Hematopoietic multipotent progenitor cell treated with erythropoietin and hydrocortisone succinate and interleukin-3 and kit ligand, for 8 days (in vitro differentiated cells): ENCODE results near the gene WNK1.

Experiments
- DNase-seq: peaks from one replicate; pipeline ENCODE4 v3.0.0-alpha.2; 2015

Gene WNK1

DNA sequence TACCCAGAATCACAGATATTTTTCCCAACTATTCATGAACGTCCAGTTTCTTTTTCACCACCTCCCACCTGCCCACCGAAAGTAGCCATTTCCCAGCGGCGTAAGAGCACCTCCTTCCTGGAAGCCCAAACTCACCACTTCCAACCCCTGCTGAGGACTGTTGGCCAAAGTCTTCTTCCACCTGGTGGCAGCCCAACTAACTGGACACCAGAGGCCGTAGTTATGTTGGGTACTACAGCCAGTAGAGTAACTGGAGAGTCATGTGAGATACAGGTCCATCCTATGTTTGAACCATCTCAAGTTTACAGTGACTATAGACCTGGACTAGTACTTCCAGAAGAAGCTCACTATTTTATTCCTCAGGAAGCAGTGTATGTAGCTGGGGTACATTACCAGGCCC lies 115.5 kb downstream of the WNK1 start:
- no peak for DNase-seq

DNA sequence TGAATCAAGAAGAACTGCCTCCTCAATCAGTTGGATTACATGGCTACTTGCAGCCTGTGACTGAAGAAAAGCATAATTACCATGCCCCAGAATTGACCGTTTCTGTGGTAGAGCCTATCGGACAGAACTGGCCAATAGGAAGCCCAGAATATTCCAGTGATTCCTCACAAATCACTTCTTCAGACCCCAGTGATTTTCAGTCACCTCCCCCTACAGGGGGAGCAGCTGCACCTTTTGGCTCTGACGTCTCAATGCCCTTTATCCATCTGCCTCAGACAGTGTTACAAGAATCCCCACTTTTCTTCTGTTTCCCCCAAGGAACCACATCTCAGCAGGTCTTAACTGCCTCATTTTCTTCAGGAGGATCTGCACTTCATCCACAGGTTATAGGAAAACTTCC lies 116.3 kb downstream of the WNK1 start:
- DNase-seq = no peak

DNA sequence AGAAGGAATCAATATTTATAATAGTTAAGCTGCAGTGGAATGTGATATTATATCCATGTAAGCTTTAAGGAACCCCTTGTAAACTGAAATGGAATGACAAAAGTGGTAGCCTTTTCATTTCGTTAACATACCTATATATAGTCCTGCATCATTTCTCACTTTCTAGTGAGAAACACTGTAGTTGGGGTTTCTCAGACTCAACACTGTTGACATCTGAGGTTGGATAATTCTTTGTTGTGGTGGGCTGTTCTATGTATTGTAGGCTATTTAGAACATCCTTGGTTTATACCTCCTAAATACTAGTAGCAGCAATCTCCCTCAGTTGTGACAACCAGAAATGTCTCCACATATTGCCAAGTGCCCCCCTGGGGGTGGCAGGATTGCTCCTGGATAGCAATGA lies 118.0 kb downstream of the WNK1 start:
- DNase-seq = no peak

DNA sequence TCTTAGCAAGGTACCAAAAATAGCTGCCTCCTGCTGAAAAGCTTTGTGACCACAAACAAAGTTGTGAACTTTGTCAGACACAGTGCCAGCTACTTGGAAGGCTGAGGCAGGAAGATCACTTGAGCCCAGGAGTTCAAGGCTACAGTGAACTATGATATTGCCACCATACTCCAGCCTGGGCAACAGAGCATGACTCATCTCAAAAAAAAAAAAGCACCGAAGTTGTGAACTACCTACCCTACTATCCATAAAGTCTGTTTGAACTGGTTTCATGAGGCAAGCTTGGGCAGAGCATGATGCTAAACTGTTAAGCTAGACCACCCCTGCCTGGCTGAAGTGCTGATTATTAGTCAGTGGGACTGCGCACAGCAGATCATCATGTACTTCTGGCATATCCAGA lies 121.6 kb downstream of the WNK1 start:
- peak; percentile 25 for DNase-seq

DNA sequence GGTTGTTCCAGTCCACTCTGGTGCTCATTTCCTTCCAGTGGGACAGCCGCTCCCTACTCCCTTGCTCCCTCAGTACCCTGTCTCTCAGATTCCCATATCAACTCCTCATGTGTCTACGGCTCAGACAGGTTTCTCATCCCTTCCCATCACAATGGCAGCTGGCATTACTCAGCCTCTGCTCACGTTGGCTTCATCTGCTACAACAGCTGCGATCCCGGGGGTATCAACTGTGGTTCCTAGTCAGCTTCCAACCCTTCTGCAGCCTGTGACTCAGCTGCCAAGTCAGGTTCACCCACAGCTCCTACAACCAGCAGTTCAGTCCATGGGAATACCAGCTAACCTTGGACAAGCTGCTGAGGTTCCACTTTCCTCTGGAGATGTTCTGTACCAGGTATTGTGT lies 127.3 kb downstream of the WNK1 start:
- no peak for DNase-seq

DNA sequence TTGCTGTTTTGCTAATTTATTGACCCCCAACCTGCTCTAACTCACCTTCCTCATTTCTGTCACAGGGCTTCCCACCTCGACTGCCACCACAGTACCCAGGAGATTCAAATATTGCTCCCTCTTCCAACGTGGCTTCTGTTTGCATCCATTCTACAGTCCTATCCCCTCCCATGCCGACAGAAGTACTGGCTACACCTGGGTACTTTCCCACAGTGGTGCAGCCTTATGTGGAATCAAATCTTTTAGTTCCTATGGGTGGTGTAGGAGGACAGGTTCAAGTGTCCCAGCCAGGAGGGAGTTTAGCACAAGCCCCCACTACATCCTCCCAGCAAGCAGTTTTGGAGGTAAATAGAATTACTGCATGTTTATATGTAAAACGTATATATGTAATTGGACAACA lies 128.3 kb downstream of the WNK1 start:
- no peak for DNase-seq

DNA sequence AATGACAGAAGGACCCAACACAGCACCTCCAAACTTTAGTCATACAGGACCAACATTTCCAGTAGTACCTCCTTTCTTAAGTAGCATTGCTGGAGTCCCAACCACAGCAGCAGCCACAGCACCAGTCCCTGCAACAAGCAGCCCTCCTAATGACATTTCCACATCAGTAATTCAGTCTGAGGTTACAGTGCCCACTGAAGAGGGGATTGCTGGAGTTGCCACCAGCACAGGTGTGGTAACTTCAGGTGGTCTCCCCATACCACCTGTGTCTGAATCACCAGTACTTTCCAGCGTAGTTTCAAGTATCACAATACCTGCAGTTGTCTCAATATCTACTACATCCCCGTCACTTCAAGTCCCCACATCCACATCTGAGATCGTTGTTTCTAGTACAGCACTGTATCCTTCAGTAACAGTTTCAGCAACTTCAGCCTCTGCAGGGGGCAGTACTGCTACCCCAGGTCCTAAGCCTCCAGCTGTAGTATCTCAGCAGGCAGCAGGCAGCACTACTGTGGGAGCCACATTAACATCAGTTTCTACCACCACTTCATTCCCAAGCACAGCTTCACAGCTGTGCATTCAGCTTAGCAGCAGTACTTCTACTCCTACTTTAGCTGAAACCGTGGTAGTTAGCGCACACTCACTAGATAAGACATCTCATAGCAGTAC lies 132.5 kb downstream of the WNK1 start:
- no peak for DNase-seq

DNA sequence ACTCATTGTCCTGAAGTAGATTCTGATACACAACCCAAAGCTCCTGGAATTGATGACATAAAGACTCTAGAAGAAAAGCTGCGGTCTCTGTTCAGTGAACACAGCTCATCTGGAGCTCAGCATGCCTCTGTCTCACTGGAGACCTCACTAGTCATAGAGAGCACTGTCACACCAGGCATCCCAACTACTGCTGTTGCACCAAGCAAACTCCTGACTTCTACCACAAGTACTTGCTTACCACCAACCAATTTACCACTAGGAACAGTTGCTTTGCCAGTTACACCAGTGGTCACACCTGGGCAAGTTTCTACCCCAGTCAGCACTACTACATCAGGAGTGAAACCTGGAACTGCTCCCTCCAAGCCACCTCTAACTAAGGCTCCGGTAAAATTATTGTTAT lies 133.3 kb downstream of the WNK1 start:
- DNase-seq = no peak

DNA sequence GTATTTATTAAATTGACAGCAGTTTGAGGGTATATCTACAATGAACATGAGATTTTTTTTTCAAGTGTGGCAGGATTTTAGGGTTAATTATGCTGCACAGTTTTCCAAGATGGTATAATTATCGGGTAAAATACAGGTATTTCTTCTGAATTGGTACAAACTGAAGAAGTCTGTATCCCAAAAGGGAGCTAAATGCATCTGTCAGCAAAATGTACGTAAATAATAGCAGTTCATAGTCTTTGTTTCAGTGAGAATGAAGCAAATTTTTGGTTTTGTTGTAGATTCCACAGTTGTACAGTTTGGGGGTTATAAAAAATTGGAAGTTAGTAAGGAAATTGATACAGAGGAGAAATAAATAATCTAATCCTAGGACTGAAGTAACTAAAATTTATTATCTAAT lies 133.8 kb downstream of the WNK1 start:
- DNase-seq = no peak

DNA sequence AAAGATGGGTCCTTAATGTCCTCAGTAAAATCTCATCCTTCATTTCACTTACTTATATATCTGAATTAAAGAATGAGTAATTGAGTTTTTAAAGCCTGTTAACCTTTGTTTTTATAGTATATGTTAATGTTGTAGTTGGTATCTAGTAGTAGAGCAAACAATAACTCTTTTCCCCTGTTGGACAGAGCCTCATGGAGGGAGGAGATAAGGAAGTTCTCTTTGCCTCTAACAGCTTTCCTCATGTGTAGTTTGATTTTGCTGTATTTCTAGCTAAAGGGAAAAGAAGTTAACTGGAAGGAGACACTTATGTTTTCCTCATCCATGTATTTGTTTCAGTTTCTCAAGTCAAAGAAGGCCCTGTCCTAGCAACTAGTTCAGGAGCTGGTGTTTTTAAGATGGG lies 141.8 kb downstream of the WNK1 start:
- peak; percentile 69 for DNase-seq

DNA sequence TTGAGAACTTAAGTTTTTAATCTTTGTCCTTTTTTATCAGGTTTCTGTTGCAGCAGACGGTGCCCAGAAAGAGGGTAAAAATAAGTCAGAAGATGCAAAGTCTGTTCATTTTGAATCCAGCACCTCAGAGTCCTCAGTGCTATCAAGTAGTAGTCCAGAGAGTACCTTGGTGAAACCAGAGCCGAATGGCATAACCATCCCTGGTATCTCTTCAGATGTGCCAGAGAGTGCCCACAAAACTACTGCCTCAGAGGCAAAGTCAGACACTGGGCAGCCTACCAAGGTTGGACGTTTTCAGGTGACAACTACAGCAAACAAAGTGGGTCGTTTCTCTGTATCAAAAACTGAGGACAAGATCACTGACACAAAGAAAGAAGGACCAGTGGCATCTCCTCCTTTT lies 143.7 kb downstream of the WNK1 start:
- no peak for DNase-seq

DNA sequence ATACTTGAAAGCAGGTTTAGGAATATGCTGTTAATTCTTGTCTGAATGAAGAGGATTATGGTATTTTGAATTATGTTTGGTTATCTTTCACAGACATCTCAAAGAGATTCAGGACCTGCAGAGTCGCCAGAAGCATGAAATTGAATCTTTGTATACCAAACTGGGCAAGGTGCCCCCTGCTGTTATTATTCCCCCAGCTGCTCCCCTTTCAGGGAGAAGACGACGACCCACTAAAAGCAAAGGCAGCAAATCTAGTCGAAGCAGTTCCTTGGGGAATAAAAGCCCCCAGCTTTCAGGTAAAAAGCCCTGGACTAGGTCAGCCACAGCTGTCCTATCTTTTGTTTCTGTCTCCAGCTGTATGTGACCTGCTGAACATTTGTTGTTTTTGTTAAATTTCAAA lies 145.0 kb downstream of the WNK1 start:
- no peak for DNase-seq

DNA sequence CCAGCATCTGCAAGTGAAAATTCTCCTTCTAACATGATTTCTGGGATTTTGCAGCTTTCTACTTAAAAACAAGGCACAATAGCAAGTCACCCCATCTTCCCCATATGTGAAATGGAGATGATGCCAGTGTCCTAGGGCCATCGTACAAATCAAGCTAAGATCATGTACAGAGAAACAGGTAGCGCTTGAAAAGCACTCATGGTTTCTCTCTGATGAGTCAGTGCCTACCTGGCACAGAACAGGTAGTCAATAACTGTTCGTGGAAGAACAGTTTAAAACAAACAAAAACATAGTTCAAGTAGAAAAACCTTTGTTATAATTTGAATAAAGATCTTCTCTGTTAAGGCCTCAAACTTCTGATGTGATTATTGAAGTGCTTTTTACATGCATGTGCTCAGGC lies 150.2 kb downstream of the WNK1 start:
- no peak for DNase-seq

DNA sequence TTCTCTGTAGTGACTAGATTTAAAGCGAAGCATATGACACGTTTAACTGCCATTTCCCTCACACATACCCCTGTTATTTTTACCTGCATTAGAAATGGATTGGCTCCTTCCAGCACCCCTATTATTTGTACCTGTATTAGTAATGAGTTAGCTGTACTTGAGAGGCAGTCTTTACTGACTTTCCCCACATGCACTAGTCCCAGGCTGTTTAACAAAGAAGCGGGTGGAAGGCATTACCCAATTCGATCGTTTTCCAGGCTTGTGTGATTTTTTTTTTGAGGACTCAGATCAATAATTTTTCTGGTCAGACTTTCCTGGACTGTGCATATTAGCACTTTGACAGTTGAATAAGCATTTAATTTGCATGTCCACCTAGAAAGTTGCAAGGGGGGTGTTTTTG lies 150.7 kb downstream of the WNK1 start:
- no peak for DNase-seq

DNA sequence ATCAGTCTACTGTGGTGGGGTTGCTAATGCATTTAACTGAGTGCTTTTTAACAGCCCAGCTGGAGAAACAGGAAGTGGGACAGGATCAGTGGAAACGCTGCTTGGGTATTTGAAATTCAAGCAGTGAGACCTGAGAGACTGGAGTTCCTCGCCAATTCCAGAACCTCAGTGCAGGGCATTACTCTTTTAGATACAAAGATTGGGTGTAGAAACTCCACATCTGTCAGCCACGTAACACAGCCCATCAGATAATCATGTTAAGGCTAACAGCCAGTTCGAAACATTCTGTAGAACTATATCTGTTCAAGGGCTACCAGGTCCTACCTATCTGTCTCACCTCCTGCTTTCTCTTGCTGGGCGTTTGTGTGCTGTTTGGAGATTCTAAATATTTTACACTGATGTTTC lies 151.6 kb downstream of the WNK1 start:
- peak; percentile 93 for DNase-seq

DNA sequence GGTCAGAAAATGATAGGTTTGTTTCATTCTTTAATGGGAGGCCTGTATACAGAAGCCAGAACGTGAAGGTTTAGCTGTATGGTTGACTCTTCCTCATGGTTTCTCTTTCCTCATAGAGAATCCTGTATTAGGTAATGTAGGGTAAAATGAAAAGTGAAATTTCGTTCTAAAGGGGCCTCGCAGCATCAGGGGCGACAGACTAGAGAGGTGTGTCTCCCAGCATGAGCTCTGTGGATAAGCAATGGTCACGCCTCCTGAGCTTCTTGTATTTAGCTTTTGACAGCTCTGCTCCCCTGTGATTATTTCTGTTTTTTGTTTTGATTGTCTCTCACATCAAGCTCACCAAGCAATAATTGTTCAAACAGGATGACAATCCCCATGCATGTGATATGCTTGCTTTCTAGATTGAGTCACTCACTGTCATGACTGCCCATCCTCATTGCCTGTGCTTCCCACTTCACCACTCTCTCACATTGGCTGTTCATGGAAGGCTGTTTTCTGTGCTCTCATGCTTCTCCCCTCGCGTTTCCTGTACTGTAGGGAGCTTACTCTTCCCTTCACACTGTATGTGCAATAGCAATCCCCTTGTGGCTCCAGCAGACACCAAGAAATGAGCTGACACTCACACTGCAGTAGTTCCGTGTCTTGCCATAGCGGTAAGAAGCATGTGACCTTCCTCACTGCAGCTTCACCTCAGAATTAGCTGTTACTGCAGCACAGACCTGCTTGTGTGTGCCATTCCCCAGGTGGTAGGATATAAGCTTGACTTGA lies 153.1 kb downstream of the WNK1 start:
- DNase-seq = peak; percentile 90

DNA sequence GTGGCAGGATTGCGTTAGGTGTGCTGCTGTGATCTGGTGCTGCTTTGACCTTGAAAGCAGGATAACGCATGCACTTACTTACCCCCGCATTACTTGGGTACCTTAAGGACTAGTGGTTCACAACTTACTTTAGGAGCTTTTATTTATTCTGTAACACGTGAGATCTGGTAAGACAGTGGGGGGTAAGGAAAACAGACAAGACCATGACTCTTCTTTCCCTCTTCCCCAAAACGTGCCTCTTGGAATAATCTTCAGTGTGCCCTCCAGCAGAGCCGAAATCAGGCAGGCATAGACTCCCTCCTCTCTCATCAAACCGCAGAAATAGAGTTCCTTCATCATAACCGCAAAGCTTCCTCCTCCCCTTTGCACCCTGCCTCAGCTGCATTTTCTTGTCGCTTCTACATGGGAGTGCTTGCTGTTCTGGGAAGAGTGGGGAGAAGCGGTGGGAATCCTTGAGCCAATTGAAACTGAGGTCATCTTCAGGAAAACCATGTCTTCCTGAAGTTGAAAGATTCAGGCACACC lies 153.7 kb downstream of the WNK1 start:
- DNase-seq = no peak

DNA sequence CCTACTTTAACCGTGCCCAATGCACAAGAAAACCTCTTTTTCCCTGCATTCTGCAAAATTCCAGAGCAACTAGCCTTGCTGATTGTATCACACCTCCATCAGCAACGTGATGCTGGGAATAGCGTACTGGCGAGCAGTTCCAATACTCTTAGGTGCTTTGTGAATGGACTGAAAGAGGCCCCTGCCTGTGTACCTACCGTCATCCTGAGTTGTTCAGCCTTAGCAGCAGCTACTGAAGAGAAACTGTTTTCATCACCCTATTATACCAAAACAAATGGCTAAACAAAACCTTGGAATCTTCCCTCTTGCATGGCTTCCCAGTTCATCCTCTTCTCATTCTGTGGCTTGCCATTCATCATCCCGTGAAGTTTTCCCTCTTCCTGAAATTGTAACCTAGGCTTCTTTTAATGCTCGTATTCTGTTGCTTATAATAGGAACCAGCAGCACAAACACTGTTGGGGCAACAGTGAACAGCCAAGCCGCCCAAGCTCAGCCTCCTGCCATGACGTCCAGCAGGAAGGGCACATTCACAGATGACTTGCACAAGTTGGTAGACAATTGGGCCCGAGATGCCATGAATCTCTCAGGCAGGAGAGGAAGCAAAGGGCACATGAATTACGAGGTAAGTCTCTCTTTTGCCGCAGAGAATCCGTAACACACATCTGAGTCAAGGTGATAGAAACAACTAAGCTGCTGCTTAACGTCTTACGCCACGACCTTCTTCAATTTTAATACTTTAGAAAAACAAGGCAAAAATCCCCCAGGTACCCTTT lies 155.2 kb downstream of the WNK1 start:
- DNase-seq = no peak

DNA sequence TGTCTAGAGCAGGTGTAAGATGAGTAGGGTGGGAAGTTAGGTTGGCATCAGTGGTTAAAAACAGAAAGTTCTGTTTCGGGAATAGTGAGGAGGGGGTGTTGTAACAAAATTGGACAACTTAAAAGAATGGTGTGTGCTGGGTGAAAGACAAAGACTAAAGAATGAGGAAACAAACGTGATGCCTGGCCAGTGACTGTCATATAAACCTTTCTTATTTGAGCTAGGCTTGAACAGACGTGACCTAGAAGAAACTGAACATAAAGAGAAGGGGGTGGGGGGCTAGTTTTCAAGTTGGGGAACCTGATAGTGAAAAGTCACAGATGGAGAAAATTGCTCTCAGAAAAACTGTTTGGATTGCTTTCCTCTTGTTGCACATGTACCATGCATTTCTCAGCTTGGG lies 157.5 kb downstream of the WNK1 start:
- DNase-seq = no peak

DNA sequence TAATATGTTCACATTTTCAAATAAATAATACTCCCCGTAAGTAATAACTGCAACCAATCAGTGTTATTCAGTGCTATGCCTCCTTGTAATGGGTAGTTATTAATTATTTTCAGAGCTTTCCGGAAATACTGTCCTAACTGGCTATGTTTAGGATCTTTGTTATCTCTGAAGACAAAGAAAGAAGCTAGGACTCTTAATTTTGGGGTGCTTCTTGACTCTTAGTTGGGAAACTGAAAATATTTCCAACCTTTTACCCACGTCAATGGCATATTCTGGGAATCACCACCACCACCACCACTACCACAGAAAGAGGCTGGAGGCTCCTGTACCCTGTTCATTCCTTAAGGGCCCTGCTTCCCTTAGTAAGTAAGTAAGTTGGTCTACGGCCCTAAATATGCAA lies 158.0 kb downstream of the WNK1 start:
- DNase-seq = no peak

DNA sequence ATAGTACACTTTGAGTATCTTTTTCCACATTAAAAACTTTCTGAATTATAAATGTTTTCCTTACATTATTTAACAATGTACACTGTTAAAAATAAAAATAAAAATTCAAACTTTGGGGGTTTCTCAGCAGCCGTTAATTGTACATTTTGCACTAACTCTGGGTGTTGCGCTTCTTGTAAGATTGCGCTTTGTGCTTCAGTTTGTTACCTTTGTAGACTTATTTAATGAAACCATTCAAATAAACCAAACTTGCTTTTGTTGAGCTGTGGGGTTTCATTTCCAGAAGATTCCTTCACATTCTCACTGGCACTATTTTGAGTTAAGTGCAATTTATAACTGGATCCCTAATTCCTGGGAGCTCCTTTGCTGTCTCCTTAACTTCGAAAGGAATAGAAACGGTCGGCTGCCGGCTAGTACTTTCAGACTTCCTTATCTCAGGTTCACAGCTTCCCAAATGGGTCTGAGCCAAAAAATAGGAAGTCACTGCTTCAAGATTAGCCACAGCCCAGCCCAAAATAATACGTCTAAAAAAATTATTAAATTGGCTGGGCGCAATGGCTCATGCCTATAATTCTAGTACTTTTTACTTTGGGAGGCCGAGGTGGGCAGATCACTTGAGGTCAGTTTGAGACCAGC lies 158.9 kb downstream of the WNK1 start:
- DNase-seq = peak; percentile 98

DNA sequence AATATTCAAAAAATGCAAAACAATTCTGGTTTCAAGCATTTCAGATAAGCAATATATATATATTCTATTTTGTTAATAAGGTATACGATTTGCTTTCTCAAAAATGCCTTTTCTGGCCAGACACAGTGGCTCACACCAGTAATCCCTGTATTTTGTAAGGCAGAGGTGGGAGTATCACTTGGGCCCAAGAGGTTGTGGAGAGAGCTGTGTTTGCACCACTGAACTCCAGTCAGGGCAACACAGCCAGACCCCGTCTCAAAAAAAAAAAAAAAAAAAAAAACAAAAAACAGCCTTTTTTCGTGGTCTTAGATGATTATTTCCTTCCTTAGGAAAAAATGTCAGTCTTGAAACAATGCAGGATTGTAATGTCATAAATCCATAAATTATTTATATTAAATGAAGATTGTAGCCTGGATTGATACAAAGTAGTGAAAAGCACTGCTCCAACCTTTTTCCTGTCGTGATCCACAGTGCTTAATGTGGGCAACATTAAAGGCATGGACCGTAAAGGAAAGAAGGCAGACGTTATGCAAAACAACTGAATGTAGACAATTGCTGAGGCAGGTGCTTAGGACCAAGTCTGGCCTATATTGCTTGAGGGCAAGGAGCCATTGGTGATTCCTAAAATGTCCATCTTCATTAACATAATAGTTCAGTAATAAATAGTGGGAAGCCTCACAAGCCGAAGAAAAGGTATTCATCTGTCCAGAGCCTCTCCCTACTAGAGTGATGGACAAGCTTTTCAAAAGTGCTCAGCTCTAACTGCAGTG lies 160.3 kb downstream of the WNK1 start:
- no peak for DNase-seq
